B cell (primary cell): ENCODE results near the gene DNAJC15. TPM values are rescaled to one million over a fixed set of nuclear protein-coding genes. Genes with fewer than 3 reads are reported as not detected.

Source experiments
- ATAC-seq: fragments of 200-7000 bp; cut with Tn5 transposase; one replicate; pipeline ENCODE4 v1.10.0; 2021; ENCODE audit warnings: low read depth, mild to moderate bottlenecking, moderate number of reproducible peaks, moderate library complexity
- CTCF ChIA-PET: fragments of 350-600 bp; sonication (Branson Sonifier 250); formaldehyde crosslinking; loops from one replicate; lab custom pipeline; 2021; ENCODE audit warnings: antibody characterized with exemption, inconsistent platforms; lab: Charles Lee
- POLR2A ChIA-PET: fragments of 350-600 bp; sonication (Branson Sonifier 250); formaldehyde crosslinking; loops from one replicate; lab custom pipeline; 2021; ENCODE audit warnings: antibody characterized with exemption; lab: Charles Lee
- DNase-seq: peaks from one replicate; pipeline ENCODE4 v3.0.0; 2013
- H2AFZ ChIP-seq: 2 replicates; pipeline ENCODE4 v1.6.1; 2012; ENCODE audit warnings: mild to moderate bottlenecking, low read depth, low read length; ENCODE audit not compliant: insufficient read depth, poor library complexity, severe bottlenecking
- H3K27ac ChIP-seq, 2 donors: 1 replicate in 1 of 2; 2 replicates in 1 of 2; pipeline ENCODE4 v1.5.1; 2012 to 2013; ENCODE audit warnings: low read length in 2 of 2, mild to moderate bottlenecking in 2 of 2, moderate library complexity in 1 of 2
- H3K27me3 ChIP-seq, 4 experiments: fragments of 200-600 bp in 1 of 4; sonication (generic) in 1 of 4; replicated peaks in 1 of 4; 1 replicate in 2 of 4; 2 replicates in 2 of 4; pipeline versions ENCODE4 v1.6.1 to v1.7.0; 2013 to 2016; ENCODE audit warnings: low read length in 3 of 4, mild to moderate bottlenecking in 2 of 4, mixed read lengths in 1 of 4, moderate library complexity in 1 of 4; ENCODE audit not compliant: insufficient read depth in 4 of 4, control insufficient read depth in 3 of 4; ENCODE audit errors: control extremely low read depth in 1 of 4
- H3K36me3 ChIP-seq, 2 experiments: replicated peaks in 1 of 2; 1 replicate in 1 of 2; 2 replicates in 1 of 2; pipeline versions ENCODE4 v1.6.1 to v1.7.1; 2013; ENCODE audit warnings: low read length in 1 of 2; ENCODE audit not compliant: insufficient read depth in 2 of 2, control insufficient read depth in 1 of 2; ENCODE audit errors: control extremely low read depth in 1 of 2, extremely low read depth in 1 of 2
- H3K4me1 ChIP-seq, 2 donors: fragments of 200-600 bp in 1 of 2; sonication (generic) in 1 of 2; 1 replicate in 1 of 2; 2 replicates in 1 of 2; pipeline versions ENCODE4 v1.5.1 to v1.6.1; 2013 to 2017; ENCODE audit warnings: low read length in 2 of 2; ENCODE audit not compliant: control insufficient read depth in 2 of 2, insufficient read depth in 2 of 2
- H3K4me2 ChIP-seq: replicated peaks from 2 replicates; pipeline ENCODE3; 2012; ENCODE audit warnings: mild to moderate bottlenecking, low read depth, low read length; ENCODE audit not compliant: poor library complexity, severe bottlenecking
- H3K4me3 ChIP-seq, 5 experiments: fragments of 200-600 bp in 1 of 5; sonication (generic) in 1 of 5; 1 replicate in 3 of 5; 2 replicates in 2 of 5; pipeline versions ENCODE4 v1.5.1 to v1.7.0; 2011 to 2016; ENCODE audit warnings: low read length in 4 of 5, mild to moderate bottlenecking in 4 of 5, low read depth in 2 of 5, control low read depth in 1 of 5, moderate library complexity in 1 of 5; ENCODE audit not compliant: insufficient read depth in 1 of 5; ENCODE audit errors: control extremely low read depth in 1 of 5, extremely low read depth in 1 of 5
- H3K79me2 ChIP-seq: fragments of 200-600 bp; sonication (generic); one replicate; pipeline ENCODE4 v1.6.0; 2016; ENCODE audit warnings: low read length; ENCODE audit not compliant: control insufficient read depth, insufficient read depth
- H3K9ac ChIP-seq: fragments of 200-600 bp; sonication (generic); 2 replicates; pipeline ENCODE4 v1.6.1; 2017; ENCODE audit warnings: mild to moderate bottlenecking, low read length, moderate library complexity
- H3K9me3 ChIP-seq, 3 donors: one replicate each; pipeline versions ENCODE4 v1.6.1 to v1.7.1; 2013; ENCODE audit warnings: low read length in 2 of 3; ENCODE audit not compliant: control insufficient read depth in 2 of 3, insufficient read depth in 1 of 3; ENCODE audit errors: control extremely low read depth in 1 of 3
- H4K20me1 ChIP-seq: 2 replicates; pipeline ENCODE4 v1.6.0; 2012; ENCODE audit warnings: mild to moderate bottlenecking, low read length; ENCODE audit not compliant: insufficient read depth, control insufficient read depth, poor library complexity, severe bottlenecking
- H3K27ac Mint-ChIP-seq: one replicate; pipeline ENCODE4 v1.8.0; 2021; ENCODE audit warnings: mixed read lengths
- H3K27me3 Mint-ChIP-seq: one replicate; pipeline ENCODE4 v1.8.0; 2021; ENCODE audit warnings: mixed read lengths
- H3K4me1 Mint-ChIP-seq: one replicate; pipeline ENCODE4 v1.8.0; 2021; ENCODE audit warnings: mixed read lengths
- H3K4me3 Mint-ChIP-seq: one replicate; pipeline ENCODE4 v1.8.0; 2021; ENCODE audit warnings: mixed read lengths
- H3K9me3 Mint-ChIP-seq: one replicate; pipeline ENCODE4 v1.8.0; 2022; ENCODE audit warnings: mixed read lengths; ENCODE audit not compliant: insufficient read depth
- CTCF ChIP-seq: fragments of 200-600 bp; IDR thresholded peaks from one replicate; pipeline ENCODE4 v1.8.0; 2022; ENCODE audit warnings: antibody characterized with exemption, mild to moderate bottlenecking
- EZH2 ChIP-seq: IDR thresholded peaks from 2 replicates; pipeline ENCODE4 v1.6.1; 2012; ENCODE audit warnings: borderline replicate concordance, low read depth, mild to moderate bottlenecking, moderate library complexity, low read length; ENCODE audit not compliant: insufficient read depth, poor library complexity, severe bottlenecking
- WGBS: methylation state at CpG from one replicate; pipeline ENCODE4 v1.1.5; 2013; ENCODE audit warnings: missing lambda C conversion rate; ENCODE audit not compliant: insufficient coverage; 5-methylcytosine and 5-hydroxymethylcytosine counted together
- intact Hi-C: fragments of 100-400 bp; cut with micrococcal nuclease; formaldehyde crosslinking; loops from one replicate; pipeline ENCODE4 v1.10.0; 2022
- polyA plus RNA-seq: library from polyadenylated mRNA; depleted of rRNA; stranded (reverse); fragments of >200 nt; gene quantifications from 2 replicates; pipeline ENCODE4 v1.2.3, GENCODE V29; 2012
- total RNA-seq, 2 donors: library from RNA; stranded (reverse); fragments of 120-200 nt in 1 of 2; gene quantifications; 1 replicate in 1 of 2; 2 replicates in 1 of 2; pipeline versions ENCODE4 v1.2.3 to v1.2.4, GENCODE V29; 2013 to 2022

The DNAJC15 gene
- total and polyA plus RNA-seq, 2 donors (not counting 1 experiment from before 2014, with no cell fraction given): 11.5 to 15.2 TPM

GRCh38 chr13:43036351-43037250 is 13.2 kb downstream of the DNAJC15 start:
- peaks cover 98% of the 10 kb centered on the region for H3K79me2 ChIP-seq
- CTCF ChIA-PET: interaction anchor here (0.8 to 1.5 kb wide), 2 partner anchors 12 to 48 kb away, joined by 3 read pairs; no protein-coding TSS in a partner anchor

More at GRCh38 chr13:43036351-43037250, 13.2 kb downstream of the DNAJC15 start:
- Histone ChIP-seq H3K4me3 (no peak overlapping the region), H3K36me3 (peaks cover 4 to 28% of the 10 kb centered on the region in 2 experiments), H2AFZ (no peak overlapping the region), H3K27ac (no peak overlapping the region), H3K9me3 (peaks cover 0 to 7% (median 0%) of the 10 kb centered on the region in 3 donors), H3K4me1 (peaks cover 7 to 17% of the 10 kb centered on the region in 2 donors), H3K27me3 (no peaks in the 10 kb centered on the region), H4K20me1 (peaks cover 11% of the 10 kb centered on the region), H3K4me2 (no peak overlapping the region), H3K9ac (no peak overlapping the region)
- WGBS: over 99% methylated on average over 14 of the region's 14 CpGs
- Mint-ChIP-seq H3K27ac (no peak overlapping the region), H3K4me3 (no peak overlapping the region), H3K27me3 (no peaks in the 10 kb centered on the region), H3K9me3 (peaks cover 2% of the 10 kb centered on the region), H3K4me1 (peaks cover 36% of the 10 kb centered on the region)
- TF ChIP-seq EZH2 (no peak), CTCF (no peak)
- DNase-seq: no peak
- POLR2A ChIA-PET: no interaction called here
- intact Hi-C loops: no loop called here
- ATAC-seq: no peak
